NCI-H460 (cell line): ENCODE results near the gene ZNF613. TPM values are rescaled to one million over a fixed set of nuclear protein-coding genes. Genes with fewer than 3 reads are reported as not detected.
A peak's percentile ranks its signal among the peaks of the same experiment; 100 is the strongest.
"Not testable (repeated sequence)": the region's sequence is repeated elsewhere in the genome, so short reads cannot be mapped to it uniquely, and the experiment has no call there.

Experiments used
- DNase-seq: peaks from one replicate; pipeline ENCODE4 v3.0.0-alpha.2; 2016; ENCODE audit warnings: low read depth; ENCODE audit errors: extremely low read depth
- polyA plus RNA-seq: library from polyadenylated mRNA; depleted of rRNA; stranded (reverse); fragments of >200 nt; gene quantifications from 2 replicates; pipeline ENCODE4 v1.2.3, GENCODE V29; 2014; cell fraction: nucleus; rRNA removed
- total RNA-seq: library from RNA; depleted of rRNA; stranded (reverse); fragments of >200 nt; shearing (Covaris generic); gene quantifications from 2 replicates; pipeline ENCODE4 v1.2.3, GENCODE V29; 2014; rRNA removed

ZNF613 gene
- total RNA-seq, result 5.7 and 6.3 TPM in 2 replicates
- polyA plus RNA-seq, result 1.4 and 1.5 TPM in 2 replicates

DNA sequence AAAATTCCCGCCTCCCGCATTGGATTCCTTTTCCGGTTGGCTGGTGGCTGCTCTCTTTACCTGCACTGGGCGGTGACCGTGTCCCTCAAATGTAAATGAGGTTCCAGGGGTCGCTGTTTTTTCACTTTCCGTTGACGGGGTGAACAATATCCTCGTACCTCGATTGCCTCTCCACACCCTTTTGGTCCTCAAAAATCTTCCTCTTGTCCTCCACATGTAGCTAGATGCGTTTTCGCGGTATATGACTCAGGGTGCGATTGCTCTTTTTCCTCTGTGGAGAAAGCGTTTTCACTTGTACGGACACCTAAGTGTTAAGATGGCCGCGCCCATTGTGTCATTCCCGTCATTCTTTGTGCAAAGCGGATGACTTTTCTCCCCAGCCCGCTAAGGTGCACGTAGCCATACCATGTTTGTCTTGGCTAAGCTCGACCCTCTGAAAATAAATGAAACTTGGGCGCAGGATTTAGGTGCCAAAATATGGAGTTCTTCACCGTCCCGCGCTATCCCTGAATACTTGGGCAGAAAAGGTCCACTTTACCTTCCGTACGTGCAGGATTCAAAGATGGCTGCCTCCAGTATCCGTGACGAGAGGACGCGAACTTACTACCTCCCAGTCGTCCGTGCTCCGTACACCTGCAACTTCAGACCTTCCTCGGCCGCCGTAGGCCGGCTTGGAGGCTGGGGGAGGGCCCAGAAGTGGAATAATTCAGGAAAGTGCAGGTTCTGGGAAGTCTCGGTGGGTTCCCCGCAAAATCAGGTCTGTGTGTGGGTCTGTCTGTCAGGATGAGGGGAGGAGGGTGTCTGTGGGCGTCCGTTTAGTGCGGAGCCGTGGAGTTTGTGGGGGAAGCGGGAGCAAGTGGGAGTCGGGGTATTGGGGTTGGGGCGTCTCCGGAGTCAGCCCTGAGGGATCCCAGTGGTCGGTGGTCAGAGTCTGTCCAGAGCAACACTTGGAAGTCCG lies at the start of gene ZNF613:
Gene ZNF613 (plus strand): TSS at position 689 of the 958 bp plus-strand sequence. CDS start 8,749 bp downstream, outside the sequence.
- peak; percentile 81 for DNase-seq

DNA sequence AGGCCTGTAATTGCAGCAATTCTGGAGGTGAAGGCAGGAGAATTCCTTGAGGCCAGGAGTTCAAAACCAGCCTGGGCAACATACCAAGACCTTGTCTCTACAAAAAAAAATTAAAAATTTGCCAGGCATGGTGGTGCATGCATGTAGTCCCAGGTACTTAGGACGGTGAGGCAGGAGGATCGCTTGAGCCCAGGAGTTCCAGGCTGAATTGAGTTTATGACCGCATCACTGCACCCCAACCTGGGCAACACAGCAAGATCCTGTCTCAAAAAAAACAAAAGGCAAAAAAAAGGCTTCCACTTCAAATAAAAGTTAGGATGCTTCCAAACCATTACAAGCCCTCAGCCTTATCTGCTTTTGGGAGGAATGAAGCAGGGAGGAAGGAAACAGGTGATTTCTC lies 44.8 kb upstream of the ZNF613 start:
- DNase-seq, result no peak

DNA sequence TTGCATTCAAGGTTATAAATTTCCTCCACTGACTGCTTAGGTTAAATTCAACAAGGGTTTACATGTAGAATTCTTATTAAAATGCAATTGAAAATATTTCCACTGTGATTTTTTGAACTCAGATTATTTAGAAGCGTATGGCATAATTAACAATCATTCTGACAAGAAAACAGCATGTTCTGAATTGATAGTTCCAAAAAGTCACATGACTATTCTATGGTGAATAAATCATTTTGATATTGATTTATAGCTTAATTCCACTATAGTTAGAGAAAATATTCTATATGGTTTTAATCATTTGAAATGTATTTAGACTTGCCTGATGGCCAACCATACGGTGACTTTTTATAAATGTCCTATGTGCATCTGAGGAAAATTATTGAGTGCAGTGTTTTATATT lies 42.6 kb upstream of the ZNF613 start:
- DNase-seq, result no peak

DNA sequence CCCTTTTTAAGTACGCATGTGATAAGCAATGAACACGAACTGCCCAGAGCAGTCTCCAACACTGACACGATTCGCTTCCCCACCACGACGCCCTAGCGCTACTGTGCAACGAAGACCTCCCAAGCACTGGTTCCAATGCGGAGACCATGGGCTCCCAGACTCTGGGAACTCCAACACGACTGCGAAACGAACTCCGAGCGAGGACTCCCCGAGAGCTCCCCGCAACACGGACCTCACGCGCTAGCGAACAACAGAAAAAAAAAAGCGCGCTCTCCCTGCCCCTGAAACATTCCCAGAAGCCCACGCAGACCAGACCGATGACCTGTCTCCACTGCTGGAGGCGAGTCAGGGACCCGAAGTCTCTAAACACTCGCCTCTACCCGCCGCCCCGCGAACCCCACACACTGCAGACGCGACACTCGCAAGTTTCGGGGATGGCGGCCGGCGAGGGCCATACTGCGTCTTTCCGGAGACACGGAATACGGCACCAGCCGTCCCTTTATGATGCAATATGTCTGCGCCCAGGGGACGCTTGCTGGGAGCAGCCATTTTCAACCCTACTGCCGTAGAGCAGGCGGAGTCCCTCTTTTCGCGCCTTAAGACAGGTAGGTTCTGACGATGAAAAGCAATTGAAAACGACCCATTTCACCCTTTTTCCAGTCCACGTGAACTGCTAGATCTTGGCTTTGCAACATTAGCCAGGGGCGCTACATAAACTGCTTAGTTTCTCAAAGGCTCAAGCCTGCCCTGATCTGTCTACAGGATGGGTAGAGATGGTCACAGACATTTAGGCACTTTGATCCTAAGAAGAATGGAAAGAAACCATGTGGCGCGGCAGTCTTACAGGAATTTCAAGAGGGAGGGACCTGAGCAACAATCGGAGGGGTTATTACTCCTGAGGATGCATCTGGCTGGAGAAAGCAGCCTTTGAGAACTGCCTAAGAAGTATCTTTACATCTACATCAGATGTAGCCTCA lies 39.5 kb upstream of the ZNF613 start, which contains the start of gene ZNF577:
Gene ZNF577 (minus strand): TSS at position 430 of the 977 bp plus-strand sequence. CDS start 7,569 bp downstream, outside the sequence.
- DNase-seq, result no peak

- no peak for DNase-seq
These were observed 37.3 kb upstream of the ZNF613 start for GRCh38 chr19:51889934-51890333.

DNA sequence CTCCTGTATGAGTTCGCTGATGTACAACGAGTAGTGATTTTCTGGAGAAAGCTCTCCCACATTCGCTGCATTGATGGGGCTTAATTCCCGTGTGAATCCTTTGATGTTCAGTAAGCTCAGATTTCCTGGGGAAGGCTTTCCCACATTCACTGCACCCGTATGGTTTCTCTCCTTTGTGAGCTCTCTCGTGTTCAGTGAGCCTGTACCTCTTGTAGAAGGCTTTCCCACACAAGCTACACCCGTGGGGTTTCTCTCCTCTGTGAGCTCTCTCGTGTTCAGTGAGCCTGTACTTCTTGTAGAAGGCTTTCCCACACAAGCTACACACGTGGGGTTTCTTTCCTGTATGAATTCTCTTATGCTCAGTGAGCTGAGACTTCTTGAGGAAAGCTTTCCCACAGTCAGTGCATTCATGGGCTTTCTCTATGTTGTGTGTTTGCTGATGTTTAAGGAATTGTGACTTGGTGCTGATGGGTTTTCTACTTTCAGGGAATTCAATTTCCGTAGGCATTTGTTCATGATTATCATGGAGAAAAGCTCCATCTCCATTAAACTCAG lies 36.0 kb upstream of the ZNF613 start:
- DNase-seq, result no peak

GRCh38 chr19:51901860-51902259 lies 25.4 kb upstream of the ZNF613 start:
- no peak for DNase-seq

DNA sequence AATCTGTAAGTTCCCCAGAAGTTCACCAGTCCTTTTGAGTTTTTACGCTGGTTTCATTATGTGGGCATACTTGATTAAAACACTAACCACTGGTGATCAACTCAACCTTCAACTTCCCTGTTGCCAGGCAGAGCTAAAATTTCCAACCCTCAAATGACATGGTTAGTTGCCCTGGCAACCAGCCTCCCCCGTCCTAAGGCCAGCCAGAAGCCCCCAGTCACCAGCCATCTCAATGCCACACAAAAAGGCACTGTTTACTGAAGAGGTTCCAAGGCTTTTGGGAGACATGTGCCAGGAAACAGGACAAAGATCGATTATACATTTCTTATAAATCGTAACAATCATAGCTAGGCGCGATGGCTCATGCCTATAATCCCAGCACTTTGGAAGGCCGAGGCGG lies 24.1 kb upstream of the ZNF613 start:
- no peak for DNase-seq

- peak; percentile 17 for DNase-seq
These were observed 22.7 kb upstream of the ZNF613 start, which contains the start of gene ZNF649 for GRCh38 chr19:51904331-51905165. TSS of gene ZNF649 (minus strand) at chr19:51905017. CDS start at chr19:51900107, 4,910 bp downstream.

GRCh38 chr19:51905206-51905605 lies 22.1 kb upstream of the ZNF613 start:
- DNase-seq, result no peak

- not testable (repeated sequence) for DNase-seq
These were observed 21.6 kb upstream of the ZNF613 start for GRCh38 chr19:51905639-51906038.

GRCh38 chr19:51906108-51906507 lies 21.2 kb upstream of the ZNF613 start:
- not testable (repeated sequence) for DNase-seq

GRCh38 chr19:51907981-51908380 lies 19.3 kb upstream of the ZNF613 start:
- DNase-seq, result not testable (repeated sequence)

GRCh38 chr19:51915324-51915867 lies 11.9 kb upstream of the ZNF613 start:
- DNase-seq, result no peak

GRCh38 chr19:51916167-51916566 lies 11.1 kb upstream of the ZNF613 start:
- DNase-seq, result no peak

- no peak for DNase-seq
These were observed 7.7 kb upstream of the ZNF613 start for GRCh38 chr19:51919606-51920005.

DNA sequence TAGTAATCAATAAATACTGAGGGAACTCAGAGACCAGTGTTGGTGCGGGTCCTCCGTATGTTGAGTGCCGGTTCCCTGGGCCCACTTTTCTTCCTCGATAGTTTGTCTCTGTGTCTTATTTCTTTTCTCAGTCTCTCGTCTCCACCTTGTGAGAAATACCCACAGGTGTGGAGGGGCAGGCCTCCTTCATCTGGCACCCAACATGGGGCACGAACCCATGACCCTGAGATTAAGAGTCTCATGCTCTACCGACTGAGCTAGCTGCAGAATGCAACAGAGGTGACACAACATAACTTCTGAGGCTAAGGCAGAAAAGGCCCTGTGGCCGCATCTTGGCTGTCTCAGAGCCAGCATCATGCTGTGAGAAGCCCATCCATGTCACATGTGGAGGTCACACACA lies 5.3 kb upstream of the ZNF613 start:
- no peak for DNase-seq

DNA sequence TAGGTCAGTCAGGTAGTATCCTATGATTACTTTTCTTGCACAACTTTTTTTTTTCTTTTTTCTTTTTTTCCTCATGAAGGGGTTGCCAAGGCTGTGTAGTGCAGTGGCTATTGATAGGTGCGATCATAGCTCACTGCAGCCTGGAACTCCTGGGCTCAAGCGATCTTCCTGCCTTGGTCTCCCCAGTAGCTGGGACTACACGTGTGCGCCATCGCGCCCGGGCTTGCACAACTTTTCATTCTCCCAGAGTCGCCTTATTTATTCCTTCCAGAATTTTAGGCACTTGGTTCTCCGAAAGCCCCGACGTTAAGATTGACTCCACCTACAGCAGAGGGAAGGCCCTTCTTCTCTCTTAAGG lies 867 bp upstream of the ZNF613 start:
- DNase-seq, result no peak

GRCh38 chr19:51927859-51928258 lies 587 bp downstream of the ZNF613 start:
- DNase-seq, result no peak
